Stimulated activated CD4-positive, alpha-beta T cell treated with anti-CD3 and anti-CD28 coated beads, Interleukin-12 subunit alpha, Interleukin-12 subunit beta, amount 100 ng/mL, for 4 hours (primary cell): ENCODE results near the gene GKN1.

Source experiments
- DNase-seq: peaks from one replicate; pipeline ENCODE4 v3.0.0-alpha.2; 2020

The GKN1 gene

GRCh38 chr2:69010437-69011194, 36.2 kb downstream of the GKN1 start:
- no peak for DNase-seq

GRCh38 chr2:69011611-69012157, 37.2 kb downstream of the GKN1 start:
- no peak for DNase-seq

- DNase-seq: peak; percentile 41
Measured at GRCh38 chr2:69012310-69013141, 38.1 kb downstream of the GKN1 start.

- DNase-seq: peak; percentile 3
Measured at GRCh38 chr2:69013142-69013839, 38.9 kb downstream of the GKN1 start, which contains the start of gene ANTXR1. ANTXR1 (plus strand) TSS chr2:69013179; CDS start chr2:69013500, 321 bp downstream.

- no peak for DNase-seq
Measured at GRCh38 chr2:69013840-69014821, 39.7 kb downstream of the GKN1 start.

GRCh38 chr2:69017080-69017479, 42.6 kb downstream of the GKN1 start:
- DNase-seq: no peak

- no peak for DNase-seq
Measured at GRCh38 chr2:69017835-69018234, 43.4 kb downstream of the GKN1 start.

- DNase-seq: no peak
Measured at GRCh38 chr2:69018678-69019095, 44.3 kb downstream of the GKN1 start.

- no peak for DNase-seq
Measured at GRCh38 chr2:69020496-69021426, 46.3 kb downstream of the GKN1 start.

GRCh38 chr2:69021727-69022126, 47.3 kb downstream of the GKN1 start:
- no peak for DNase-seq

- no peak for DNase-seq
Measured at GRCh38 chr2:69022548-69022947, 48.1 kb downstream of the GKN1 start.

- no peak for DNase-seq
Measured at GRCh38 chr2:69023236-69023635, 48.8 kb downstream of the GKN1 start.

- DNase-seq: no peak
Measured at GRCh38 chr2:69026026-69026425, 51.6 kb downstream of the GKN1 start.

GRCh38 chr2:69026691-69027459, 52.4 kb downstream of the GKN1 start:
- DNase-seq: no peak
